Ovary (tissue), 3 donors: ENCODE data around the gene NSMCE1.

Source experiments
- CTCF ChIP-seq, 3 donors: fragments of 450-650 bp in 2 of 3; fragments of 200-600 bp in 1 of 3; IDR thresholded peaks; one replicate each; pipeline versions ENCODE4 v1.5.1 to v1.8.0; 2016 to 2022; ENCODE audit warnings: antibody characterized with exemption in 3 of 3, mild to moderate bottlenecking in 1 of 3
- EP300 ChIP-seq: sonication (generic); formaldehyde crosslinking; IDR thresholded peaks from one replicate; pipeline ENCODE4 v1.6.1; 2017; ENCODE audit warnings: antibody characterized with exemption
- POLR2A ChIP-seq: fragments of 450-650 bp; IDR thresholded peaks from one replicate; pipeline ENCODE4 v1.6.1; 2017; ENCODE audit warnings: antibody characterized with exemption, mild to moderate bottlenecking, moderate library complexity
- donor health status: DM: no; HTN: no; CAD: no.

GRCh38 chr16:27208081-27208680 is 60.4 kb downstream of the NSMCE1 start:
- TF ChIP-seq CTCF (IDR thresholded peaks at IDR 0.05): no peak
- TF ChIP-seq POLR2A: no peak
- TF ChIP-seq EP300: no peak
